ENCODE results near the gene STAT3.
"Not testable (repeated sequence)": the region's sequence is repeated elsewhere in the genome, so short reads cannot be mapped to it uniquely, and the experiment has no call there.

STAT3 gene

GRCh38 chr17:42361781-42362186, 26.5 kb downstream of the STAT3 start:
- TF ChIP-seq POLR2A (IDR thresholded peaks at IDR 0.05; ENCODE audit: low read depth, low read length): no peak
- FAIRE-seq (no peak), DNase-seq (ENCODE audit: insufficient read length, low spot score) (no peak)

- not testable (repeated sequence) for DNase-seq (ENCODE audit: insufficient read length, low spot score); FAIRE-seq
These were observed 27.9 kb downstream of the STAT3 start for GRCh38 chr17:42360388-42360787.

GRCh38 chr17:42359133-42359532, 29.1 kb downstream of the STAT3 start:
- no peak for TF ChIP-seq POLR2A (IDR thresholded peaks at IDR 0.05; ENCODE audit: low read depth, low read length)
- no peak for DNase-seq (ENCODE audit: insufficient read length, low spot score)
- FAIRE-seq: no peak

- DNase-seq (ENCODE audit: insufficient read length, low spot score) (no peak), FAIRE-seq (no peak)
- no peak for TF ChIP-seq POLR2A (IDR thresholded peaks at IDR 0.05; ENCODE audit: low read depth, low read length)
These were observed 29.8 kb downstream of the STAT3 start for GRCh38 chr17:42358434-42358833.

GRCh38 chr17:42354956-42355843, 33.0 kb downstream of the STAT3 start:
- no peak for TF ChIP-seq POLR2A (IDR thresholded peaks at IDR 0.05; ENCODE audit: low read depth, low read length)
- FAIRE-seq: no peak
- DNase-seq (ENCODE audit: insufficient read length, low spot score): no peak

- FAIRE-seq (no peak), DNase-seq (ENCODE audit: insufficient read length, low spot score) (no peak)
- no peak for TF ChIP-seq POLR2A (IDR thresholded peaks at IDR 0.05; ENCODE audit: low read depth, low read length)
These were observed 40.1 kb downstream of the STAT3 start for GRCh38 chr17:42348104-42348503.

- no peak for TF ChIP-seq POLR2A (IDR thresholded peaks at IDR 0.05; ENCODE audit: low read depth, low read length)
- FAIRE-seq (no peak), DNase-seq (ENCODE audit: insufficient read length, low spot score) (no peak)
These were observed 40.6 kb downstream of the STAT3 start for GRCh38 chr17:42347606-42348005.

- DNase-seq (ENCODE audit: insufficient read length, low spot score) (no peak), FAIRE-seq (no peak)
- no peak for TF ChIP-seq POLR2A (IDR thresholded peaks at IDR 0.05; ENCODE audit: low read depth, low read length)
These were observed 41.0 kb downstream of the STAT3 start for GRCh38 chr17:42347198-42347597.

GRCh38 chr17:42346481-42346880, 41.8 kb downstream of the STAT3 start:
- TF ChIP-seq POLR2A (IDR thresholded peaks at IDR 0.05; ENCODE audit: low read depth, low read length): no peak
- FAIRE-seq (no peak), DNase-seq (ENCODE audit: insufficient read length, low spot score) (no peak)

GRCh38 chr17:42345396-42346073, 42.7 kb downstream of the STAT3 start:
- FAIRE-seq: no peak
- DNase-seq (ENCODE audit: insufficient read length, low spot score): no peak
- TF ChIP-seq POLR2A (IDR thresholded peaks at IDR 0.05; ENCODE audit: low read depth, low read length): no peak

GRCh38 chr17:42342242-42343008, 45.8 kb downstream of the STAT3 start:
- no peak for TF ChIP-seq POLR2A (IDR thresholded peaks at IDR 0.05; ENCODE audit: low read depth, low read length)

GRCh38 chr17:42341568-42341967, 46.7 kb downstream of the STAT3 start:
- TF ChIP-seq POLR2A (IDR thresholded peaks at IDR 0.05; ENCODE audit: low read depth, low read length): no peak
- DNase-seq (ENCODE audit: insufficient read length, low spot score) (no peak), FAIRE-seq (no peak)

More at GRCh38 chr17:42342242-42343008, 45.8 kb downstream of the STAT3 start:
- no peak for DNase-seq (ENCODE audit: insufficient read length, low spot score)
- no peak for FAIRE-seq

- no peak for TF ChIP-seq POLR2A (IDR thresholded peaks at IDR 0.05; ENCODE audit: low read depth, low read length)
- FAIRE-seq: no peak
These were observed 47.5 kb downstream of the STAT3 start for GRCh38 chr17:42340691-42341127.

GRCh38 chr17:42339221-42339620, 49.0 kb downstream of the STAT3 start:
- no peak for TF ChIP-seq POLR2A (IDR thresholded peaks at IDR 0.05; ENCODE audit: low read depth, low read length)
- no peak for DNase-seq (ENCODE audit: insufficient read length, low spot score)
- FAIRE-seq: no peak

More at GRCh38 chr17:42340691-42341127, 47.5 kb downstream of the STAT3 start:
- no peak for DNase-seq (ENCODE audit: insufficient read length, low spot score)

All from H54 (cell line).